GM19043 (cell line): ENCODE data around the gene TMEM184A.
A peak's percentile ranks its signal among the peaks of the same experiment; 100 is the strongest.
"Not testable (repeated sequence)": the region's sequence is repeated elsewhere in the genome, so short reads cannot be mapped to it uniquely, and the experiment has no call there.

Experiments
- ATAC-seq: cut with Tn5 transposase; IDR thresholded peaks from one replicate; pipeline ENCODE4 v1.9.1; 2021; ENCODE audit warnings: low read depth; ENCODE audit not compliant: unreplicated experiment

TMEM184A gene

GRCh38 chr7:1590887-1591286 lies 34.9 kb upstream of the TMEM184A start:
- ATAC-seq: no peak

GRCh38 chr7:1590476-1590875 lies 34.5 kb upstream of the TMEM184A start:
- ATAC-seq: no peak

- ATAC-seq: no peak
Observed at GRCh38 chr7:1588978-1589377, 33.0 kb upstream of the TMEM184A start.

GRCh38 chr7:1587738-1588137 lies 31.7 kb upstream of the TMEM184A start:
- ATAC-seq: no peak

DNA sequence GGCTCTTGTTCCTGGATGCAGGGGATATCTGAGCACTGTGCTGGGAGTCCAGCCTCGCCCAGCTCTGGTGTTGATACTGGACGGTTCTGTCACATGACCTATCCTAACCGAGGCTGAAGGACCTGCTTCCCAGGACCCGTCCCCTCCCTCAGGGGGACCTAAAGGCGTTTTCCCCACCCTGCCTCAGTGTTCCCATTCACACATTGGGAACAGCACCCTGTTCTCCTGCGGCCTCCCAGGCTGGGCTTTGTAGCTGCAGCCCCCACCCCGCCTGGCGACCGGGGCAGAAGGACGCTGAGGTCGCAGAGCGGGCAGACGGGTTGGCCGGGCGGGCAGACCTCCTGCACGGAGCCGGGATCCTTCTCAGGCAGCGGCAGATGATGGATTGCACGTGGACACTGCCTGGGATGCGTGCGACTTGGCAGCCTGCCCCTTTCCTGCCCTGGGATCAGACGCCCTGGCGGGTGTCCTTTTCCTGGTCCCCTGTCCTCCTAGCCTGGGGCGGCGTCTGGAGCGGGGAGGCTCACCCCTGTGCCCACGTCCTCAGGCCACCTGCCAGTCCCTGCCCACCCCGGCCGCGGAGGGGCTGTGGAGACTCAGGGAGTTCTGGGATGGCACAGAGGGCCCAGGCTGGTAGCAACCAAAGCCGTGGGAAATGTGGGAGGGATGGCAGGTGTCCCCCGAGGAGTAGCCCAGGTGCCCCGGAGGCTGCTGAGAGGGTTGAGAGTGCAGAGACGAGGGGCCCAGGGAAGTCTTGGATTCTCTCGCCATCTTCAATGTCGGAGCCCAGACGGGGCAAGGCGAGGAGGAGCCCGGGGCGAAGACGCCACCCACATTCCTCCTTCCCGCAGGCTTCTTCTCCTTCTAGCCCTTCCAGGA lies 31.1 kb upstream of the TMEM184A start:
- no peak for ATAC-seq

DNA sequence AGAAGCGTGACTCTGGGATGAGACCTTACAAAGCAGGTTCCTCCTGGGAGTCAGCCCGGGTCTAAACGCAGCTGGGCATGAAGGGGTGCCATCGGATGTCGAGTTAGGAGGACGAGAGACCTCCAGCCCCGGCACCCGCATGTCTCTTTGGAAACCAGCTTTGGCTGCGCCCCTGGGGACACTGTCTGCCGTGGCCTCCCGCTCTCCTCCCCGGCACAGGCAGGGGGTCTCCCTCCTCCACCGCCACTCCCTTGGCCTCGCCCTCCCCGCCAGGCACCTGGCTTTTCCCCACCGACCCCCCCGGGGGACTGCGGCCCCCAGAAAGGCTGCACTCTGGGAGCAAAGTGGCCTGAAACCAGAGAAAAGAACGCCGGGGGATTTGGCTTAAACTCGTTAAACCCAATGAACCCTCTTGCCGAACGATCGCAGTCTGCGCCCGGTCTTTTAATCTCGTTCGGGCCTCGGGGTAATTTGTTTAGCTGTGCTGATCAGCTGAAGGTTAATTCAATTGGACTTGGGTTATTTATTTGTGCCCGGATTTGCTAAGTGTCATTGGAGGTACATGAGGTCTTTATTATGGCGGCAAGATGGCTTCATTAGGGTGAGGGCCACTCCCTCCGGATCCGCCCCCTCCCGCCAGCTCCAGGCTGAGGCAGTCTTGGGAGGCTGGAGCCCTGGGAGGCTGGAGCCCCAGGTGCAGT lies 30.3 kb upstream of the TMEM184A start:
- ATAC-seq: no peak

DNA sequence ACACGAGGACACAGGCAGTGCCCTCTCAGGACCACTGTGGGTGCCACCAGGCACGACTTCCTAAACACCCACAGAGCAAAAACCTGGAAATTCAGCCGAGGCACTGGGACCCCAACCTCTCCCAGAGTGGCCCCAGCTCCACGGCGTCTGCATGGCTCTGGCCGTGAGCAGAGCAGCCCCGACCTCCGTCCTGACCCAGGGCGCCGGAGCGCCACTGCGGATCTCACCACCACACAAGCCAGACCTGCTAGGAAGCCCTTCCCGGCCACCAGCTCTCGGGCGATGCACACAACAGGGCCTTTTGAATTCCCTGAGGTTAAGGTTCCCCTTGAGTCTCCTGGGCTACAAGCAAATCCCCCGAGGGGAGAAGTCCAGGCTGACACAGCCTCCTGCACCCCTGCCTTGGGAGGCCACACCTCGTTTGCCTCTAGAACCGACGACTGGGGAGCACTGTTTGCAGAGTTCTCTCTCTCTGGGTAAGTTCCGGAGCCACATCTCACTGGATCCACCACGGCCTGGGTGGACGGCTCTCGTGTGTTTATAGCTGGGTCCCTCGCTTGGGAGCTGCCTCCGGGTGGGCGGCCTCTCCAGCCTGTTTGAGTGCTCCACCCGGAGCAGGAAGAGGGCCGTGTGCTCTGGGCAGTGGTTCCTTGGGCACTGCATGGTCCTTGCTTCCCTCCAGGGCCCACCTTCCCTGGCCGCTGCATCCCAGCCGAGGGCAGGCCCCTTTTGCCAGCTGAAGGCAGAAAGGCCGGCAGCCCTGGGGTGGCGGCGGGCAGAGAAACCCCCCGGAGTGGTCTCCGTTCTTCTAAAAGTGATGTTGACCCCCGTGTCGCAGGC lies 29.4 kb upstream of the TMEM184A start:
- ATAC-seq: no peak

DNA sequence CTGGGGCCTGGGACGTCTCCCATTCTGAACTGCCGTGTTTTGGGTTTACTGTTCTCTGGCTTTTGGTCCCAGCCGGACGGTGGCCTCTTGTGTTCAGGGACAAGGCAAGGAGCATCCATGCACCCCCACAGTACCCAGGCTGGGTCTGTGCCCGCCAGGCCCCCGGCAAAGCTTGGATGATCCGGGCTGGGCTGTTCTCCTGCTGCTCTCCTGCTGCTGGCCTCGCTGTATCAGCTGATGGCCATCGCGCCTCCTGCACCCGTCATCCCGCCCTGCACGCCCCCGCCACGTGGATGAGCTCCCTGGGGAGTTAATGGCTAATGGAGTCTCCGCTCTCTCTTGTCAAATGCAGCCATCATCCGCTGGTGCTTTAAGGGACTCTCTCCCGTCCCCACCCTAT lies 28.7 kb upstream of the TMEM184A start:
- no peak for ATAC-seq

DNA sequence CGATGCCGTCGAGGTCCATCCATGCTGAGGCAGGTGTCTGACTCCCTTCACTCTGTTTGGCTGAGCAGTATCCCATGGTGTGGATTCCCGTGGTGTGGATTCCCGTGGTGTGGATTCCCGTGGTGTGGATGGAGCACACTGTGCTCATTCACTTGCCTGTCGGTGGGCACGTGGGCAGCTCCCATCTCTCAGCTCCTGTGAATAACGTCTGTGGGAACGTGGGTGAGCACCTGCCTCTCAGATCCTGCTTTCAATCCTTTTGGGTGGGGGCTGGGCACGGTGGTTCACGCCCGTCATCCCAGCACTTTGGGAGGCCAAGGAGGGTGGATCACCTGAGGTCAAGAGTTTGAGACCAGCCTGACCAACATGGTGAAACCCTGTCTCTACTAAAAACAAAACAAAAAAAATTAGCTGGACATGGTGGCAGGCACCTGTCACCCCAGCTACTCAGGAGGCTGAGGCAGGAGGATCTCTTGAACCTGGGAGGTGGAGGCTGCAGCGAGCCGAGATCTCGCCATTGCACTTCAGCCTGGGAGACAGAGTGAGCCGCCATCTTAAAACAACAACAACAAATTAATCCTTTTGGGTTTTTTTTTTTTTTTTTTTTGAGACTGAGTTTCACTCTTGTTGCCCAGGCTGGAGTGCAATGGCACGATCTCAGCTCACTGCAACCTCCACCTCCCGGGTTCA lies 27.4 kb upstream of the TMEM184A start:
- ATAC-seq: not testable (repeated sequence)

DNA sequence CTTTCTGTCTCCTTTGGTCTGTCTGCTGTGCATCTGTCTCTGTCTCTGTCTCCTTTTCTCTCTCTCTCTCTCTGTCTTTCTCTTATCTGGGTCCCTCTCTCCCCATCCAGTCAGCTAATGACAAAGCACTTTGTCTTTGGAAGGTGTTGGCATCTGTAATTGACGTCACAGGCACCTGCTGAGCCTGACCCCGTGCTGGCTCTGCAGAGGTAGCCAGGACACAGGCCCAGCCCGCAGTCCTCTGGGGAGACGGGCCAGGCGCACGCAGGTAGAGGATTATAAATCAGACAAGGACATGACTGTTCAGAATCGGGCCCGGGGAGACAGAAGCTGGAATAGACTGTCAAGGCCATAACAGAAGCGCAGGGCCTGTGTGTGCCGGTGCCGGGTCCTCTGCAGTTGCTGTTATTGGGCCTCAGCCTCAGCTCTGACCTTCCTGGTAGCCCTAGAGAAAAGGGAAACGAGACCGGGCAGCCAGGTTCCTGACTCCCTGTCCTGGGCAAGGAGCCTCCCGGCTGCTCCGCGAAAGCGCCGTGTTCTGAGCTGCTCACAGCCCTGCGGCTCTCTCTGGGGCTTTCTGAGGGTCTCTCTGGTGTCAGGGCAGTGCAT lies 24.5 kb upstream of the TMEM184A start:
- no peak for ATAC-seq

- peak; percentile 57 for ATAC-seq
Observed at GRCh38 chr7:1579481-1580421, 23.7 kb upstream of the TMEM184A start.

- ATAC-seq: no peak
Observed at GRCh38 chr7:1578513-1578912, 22.5 kb upstream of the TMEM184A start.

DNA sequence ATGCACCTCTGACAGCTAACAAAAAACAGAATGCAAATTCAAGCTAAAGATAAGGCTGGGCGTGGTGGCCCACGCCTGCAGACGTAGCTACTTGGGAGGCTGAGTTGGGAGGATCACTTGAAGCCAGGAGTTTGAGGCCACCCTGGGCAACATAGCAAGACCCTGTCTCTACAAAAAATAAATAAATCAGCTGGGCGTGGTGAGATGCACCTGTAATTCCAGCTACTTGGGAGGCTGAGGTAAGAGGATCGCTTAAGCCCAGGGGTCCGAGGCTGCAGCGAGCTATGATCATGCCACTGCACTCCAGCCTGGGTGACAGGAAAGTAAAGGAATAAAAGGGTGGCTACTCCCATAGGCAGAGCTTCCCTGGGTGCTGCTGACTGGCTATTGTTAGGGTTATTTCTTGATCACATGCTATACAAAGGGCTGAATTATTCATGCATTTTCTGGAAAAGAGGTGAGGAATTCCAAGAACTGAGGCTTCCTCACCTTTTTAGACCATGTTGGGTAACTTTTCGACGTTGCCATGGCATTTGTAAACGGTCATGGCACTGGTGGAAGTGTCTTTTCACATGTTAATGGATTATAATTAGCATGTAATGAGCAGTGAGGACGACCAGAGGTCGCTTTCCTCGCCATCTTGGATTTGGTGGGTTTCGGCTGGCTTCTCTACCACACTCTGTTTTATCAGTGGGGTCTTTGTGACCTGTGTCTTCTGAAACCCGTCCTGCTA lies 20.7 kb upstream of the TMEM184A start:
- ATAC-seq: no peak

GRCh38 chr7:1575809-1576208 lies 19.8 kb upstream of the TMEM184A start:
- ATAC-seq: no peak

DNA sequence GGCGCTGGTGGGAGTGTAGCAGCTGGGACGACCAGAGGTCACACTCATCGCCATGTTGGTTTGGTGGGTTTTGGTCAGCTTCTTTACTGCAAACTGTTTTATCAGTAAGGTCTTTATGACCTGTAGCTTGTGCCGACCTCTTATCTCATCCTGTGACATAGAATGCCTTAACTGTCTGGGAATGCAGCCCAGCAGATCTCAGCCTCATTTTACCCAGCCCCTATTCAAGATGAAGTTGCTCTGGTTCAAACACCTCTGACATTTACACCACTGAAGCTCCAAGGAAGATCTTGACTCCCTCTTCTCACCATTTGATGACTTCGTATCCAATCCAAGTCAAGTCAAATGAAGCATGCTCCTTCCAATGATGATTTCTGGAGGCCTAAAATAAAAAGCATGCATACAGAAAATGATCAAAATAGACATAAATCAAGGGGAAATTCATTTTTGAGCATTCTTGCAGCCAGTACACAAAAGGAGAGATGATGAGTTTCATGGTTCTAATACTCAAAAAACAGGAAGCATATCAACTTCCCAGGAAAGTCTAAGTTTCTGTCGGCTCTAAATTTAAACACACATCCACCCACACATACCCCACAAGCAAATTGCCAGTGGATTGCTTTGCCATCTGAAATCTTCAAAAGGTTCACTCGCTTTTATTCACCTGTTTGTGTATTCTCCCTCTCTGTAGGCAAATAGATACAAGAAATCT lies 16.3 kb upstream of the TMEM184A start:
- ATAC-seq: no peak

DNA sequence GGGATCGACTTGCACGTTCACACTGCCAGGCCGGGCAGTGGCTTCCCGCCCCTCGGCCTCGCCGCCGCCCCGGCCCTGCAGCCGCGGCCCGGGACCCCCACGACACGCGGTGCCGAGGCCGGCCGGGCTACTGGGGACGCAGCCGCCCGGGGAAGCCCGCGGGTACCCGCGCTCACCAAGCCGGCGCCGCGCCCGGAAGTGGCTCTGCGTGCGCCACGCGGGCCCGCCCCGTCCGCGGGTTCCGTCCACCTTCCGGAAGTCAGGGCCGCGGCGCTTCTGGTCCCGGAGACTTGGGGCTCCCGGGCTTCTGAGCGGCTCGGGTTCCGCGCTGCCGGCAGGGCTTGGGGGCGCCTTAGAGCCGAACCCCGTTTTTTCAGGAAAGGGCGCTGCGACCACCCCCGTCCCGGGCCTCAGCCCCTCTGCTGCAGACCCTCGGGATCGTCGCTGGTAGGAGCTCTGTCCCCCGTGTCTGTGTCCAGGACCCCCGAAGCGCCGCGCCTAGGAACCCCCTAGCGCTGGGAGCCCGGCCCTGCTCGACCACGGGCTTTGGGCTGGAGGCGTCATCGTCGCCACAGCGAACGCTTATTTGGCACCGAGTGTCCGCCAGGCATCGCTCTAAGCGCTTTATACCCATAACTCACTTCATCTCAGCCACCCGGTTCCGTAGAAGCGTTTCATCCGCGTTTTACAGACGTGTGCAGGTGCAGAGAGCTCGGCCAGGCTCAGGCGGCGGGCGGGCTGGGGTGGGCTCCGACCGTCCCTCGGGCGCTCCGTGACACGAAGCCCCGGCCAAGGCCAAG lies 14.0 kb upstream of the TMEM184A start, which contains the start of gene PSMG3:
Gene PSMG3 (minus strand): TSS at position 200 of the 800 bp plus-strand sequence. CDS start 693 bp downstream, outside the sequence.
- ATAC-seq: peak; percentile 80

DNA sequence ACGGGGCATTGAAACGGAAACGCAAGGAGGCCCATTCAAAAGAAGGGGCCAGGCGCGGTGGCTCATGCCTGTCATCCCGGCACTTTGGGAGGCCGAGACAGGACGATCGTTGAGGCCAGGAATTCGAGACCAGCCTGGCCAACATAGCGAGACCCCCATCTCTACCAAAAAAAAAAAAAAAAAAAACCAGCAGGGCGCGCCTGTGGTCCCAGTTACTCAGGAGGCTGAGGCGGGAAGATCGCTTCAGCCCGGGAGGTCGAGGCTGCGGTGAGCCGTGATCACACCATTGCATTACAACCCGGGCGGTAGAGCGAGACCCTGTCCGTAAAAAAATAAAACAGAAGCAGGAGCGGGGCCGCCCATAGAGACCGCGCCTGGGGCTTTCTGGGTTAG lies 13.4 kb upstream of the TMEM184A start:
- no peak for ATAC-seq
